Liver (tissue), 9 donors: Measurements from ENCODE around the gene UBL3. TPM values are rescaled to one million over a fixed set of nuclear protein-coding genes. Genes with fewer than 3 reads are reported as not detected.

Source experiments
- DNase-seq: peaks from one replicate; pipeline ENCODE4 v3.0.0-alpha.2; 2017; ENCODE audit warnings: low spot score
- H3K27ac ChIP-seq, 2 donors: one replicate each; pipeline ENCODE4 v1.7.0; 2013; ENCODE audit warnings: inconsistent platforms in 2 of 2, low read length in 2 of 2, control low read depth in 1 of 2, low read depth in 1 of 2, mild to moderate bottlenecking in 1 of 2
- H3K27me3 ChIP-seq, 4 donors: one replicate each; pipeline versions ENCODE4 v1.6.1 to v1.7.0; 2013; ENCODE audit warnings: low read length in 3 of 4, inconsistent platforms in 1 of 4, mild to moderate bottlenecking in 1 of 4, moderate library complexity in 1 of 4; ENCODE audit not compliant: control insufficient read depth in 4 of 4, insufficient read depth in 4 of 4
- H3K36me3 ChIP-seq, 4 donors: one replicate each; pipeline versions ENCODE4 v1.6.1 to v1.7.0; 2013; ENCODE audit warnings: low read length in 3 of 4, mild to moderate bottlenecking in 3 of 4, low read depth in 1 of 4, moderate library complexity in 1 of 4; ENCODE audit not compliant: control insufficient read depth in 4 of 4, insufficient read depth in 3 of 4
- H3K4me1 ChIP-seq, 4 donors: one replicate each; pipeline versions ENCODE4 v1.6.1 to v1.7.0; 2013; ENCODE audit warnings: low read length in 3 of 4, mild to moderate bottlenecking in 3 of 4, moderate library complexity in 1 of 4; ENCODE audit not compliant: control insufficient read depth in 4 of 4, insufficient read depth in 4 of 4
- H3K4me3 ChIP-seq, 3 donors: one replicate each; pipeline versions ENCODE4 v1.6.1 to v1.7.0; 2013; ENCODE audit warnings: low read length in 3 of 3, control low read depth in 1 of 3, low read depth in 1 of 3, mild to moderate bottlenecking in 1 of 3
- H3K9ac ChIP-seq, 2 donors: one replicate each; pipeline ENCODE4 v1.7.0; 2013; ENCODE audit warnings: low read length in 2 of 2, mild to moderate bottlenecking in 2 of 2, moderate library complexity in 2 of 2, control low read depth in 1 of 2, low read depth in 1 of 2
- H3K9me3 ChIP-seq, 4 donors: one replicate each; pipeline versions ENCODE4 v1.6.1 to v1.7.0; 2013; ENCODE audit warnings: low read length in 3 of 4; ENCODE audit not compliant: control insufficient read depth in 4 of 4
- ATF3 ChIP-seq: IDR thresholded peaks from 2 replicates; pipeline ENCODE4 v1.6.1; 2016; ENCODE audit warnings: antibody characterized with exemption
- CTCF ChIP-seq: fragments of 150-350 bp; IDR thresholded peaks from 2 replicates; pipeline ENCODE4 v1.5.1; 2017; ENCODE audit warnings: improper control_type of control experiment, low read depth, low read length; ENCODE audit not compliant: missing input control
- EGR1 ChIP-seq, 2 donors: IDR thresholded peaks; 2 replicates each; pipeline ENCODE4 v1.6.1; 2016 to 2018; ENCODE audit warnings: antibody characterized with exemption in 2 of 2, low read depth in 2 of 2
- FOXA1 ChIP-seq: IDR thresholded peaks from 2 replicates; pipeline ENCODE4 v1.6.1; 2016; ENCODE audit warnings: antibody characterized with exemption
- FOXA2 ChIP-seq: IDR thresholded peaks from 2 replicates; pipeline ENCODE4 v1.6.1; 2016; ENCODE audit warnings: antibody characterized with exemption
- GABPA ChIP-seq, 2 donors: IDR thresholded peaks in 1 of 2; conservative IDR thresholded peaks in 1 of 2; 2 replicates each; pipeline ENCODE4 v1.6.1; 2016; ENCODE audit warnings: antibody characterized with exemption in 2 of 2, mild to moderate bottlenecking in 1 of 2, moderate library complexity in 1 of 2
- HNF4A ChIP-seq, 2 donors: conservative IDR thresholded peaks; 2 replicates each; pipeline ENCODE4 v1.6.1; 2016; ENCODE audit warnings: antibody characterized with exemption in 2 of 2, mild to moderate bottlenecking in 2 of 2
- HNF4G ChIP-seq: IDR thresholded peaks from 2 replicates; pipeline ENCODE4 v1.6.1; 2016; ENCODE audit warnings: antibody characterized with exemption
- MAX ChIP-seq: IDR thresholded peaks from 2 replicates; pipeline ENCODE4 v1.6.1; 2016; ENCODE audit warnings: antibody characterized with exemption
- NR2F2 ChIP-seq: IDR thresholded peaks from 2 replicates; pipeline ENCODE4 v1.6.1; 2016; ENCODE audit warnings: antibody characterized with exemption
- RAD21 ChIP-seq, 2 donors: IDR thresholded peaks; 2 replicates each; pipeline ENCODE4 v1.6.1; 2016; ENCODE audit warnings: antibody characterized with exemption in 2 of 2, mild to moderate bottlenecking in 2 of 2
- REST ChIP-seq: IDR thresholded peaks from 2 replicates; pipeline ENCODE4 v1.6.1; 2016; ENCODE audit warnings: antibody characterized with exemption, mild to moderate bottlenecking
- RXRA ChIP-seq, 2 donors: IDR thresholded peaks; 2 replicates each; pipeline ENCODE4 v1.6.1; 2017 to 2018; ENCODE audit warnings: antibody characterized with exemption in 2 of 2, mild to moderate bottlenecking in 1 of 2
- SP1 ChIP-seq: IDR thresholded peaks from 2 replicates; pipeline ENCODE4 v1.6.1; 2018; ENCODE audit warnings: antibody characterized with exemption, mild to moderate bottlenecking
- TAF1 ChIP-seq: conservative IDR thresholded peaks from 2 replicates; pipeline ENCODE4 v1.6.1; 2016; ENCODE audit warnings: antibody characterized with exemption, mild to moderate bottlenecking
- YY1 ChIP-seq: IDR thresholded peaks from 2 replicates; pipeline ENCODE4 v1.6.1; 2016; ENCODE audit warnings: antibody characterized with exemption, mild to moderate bottlenecking
- ZBTB33 ChIP-seq: IDR thresholded peaks from 2 replicates; pipeline ENCODE4 v1.6.1; 2016; ENCODE audit warnings: antibody characterized with exemption
- WGBS: extraction: QIAGEN DNeasy Blood & Tissue Kit; methylation state at CpG from one replicate; pipeline ENCODE4 v1.1.7; 2013; 5-methylcytosine and 5-hydroxymethylcytosine counted together
- polyA plus RNA-seq, 2 donors: library from polyadenylated mRNA; stranded (reverse) in 1 of 2; unstranded in 1 of 2; fragments of 200-250 nt in 1 of 2; fragments of >200 nt in 1 of 2; fragmentation: Nextera tagmentation in 1 of 2; extraction: Ambion mirVana in 1 of 2; gene quantifications; one replicate each; pipeline versions ENCODE4 v1.2.1 to v1.2.3, GENCODE V29; 2013 to 2015
- total RNA-seq, 2 donors: library from RNA; depleted of rRNA; stranded (reverse); fragments of >200 nt; gene quantifications; one replicate each; pipeline ENCODE4 v1.2.3, GENCODE V29; 2014
- donor health status: healthy.
- donor health status: healthy.
- donor health status: healthy.
- donor health status: healthy.
- donor health status: healthy.

The UBL3 gene
- total and polyA plus RNA-seq, 4 donors = 13.9 to 21.3 (median 15.9) TPM

GRCh38 chr13:29733147-29733611, 117.2 kb downstream of the UBL3 start:
- DNase-seq = no peak
- no peak overlapping the region for H3K9ac ChIP-seq
- 67% methylated on average over 5 of the region's 5 CpGs for WGBS
- H3K36me3 ChIP-seq = no peaks in the 10 kb centered on the region
- H3K4me1 ChIP-seq = no peaks in the 10 kb centered on the region
- H3K9me3 ChIP-seq = no peaks in the 10 kb centered on the region
- peaks cover 0 to 14% (median 3%) of the 10 kb centered on the region in 4 donors for H3K27me3 ChIP-seq
- H3K27ac ChIP-seq = no peak overlapping the region
- TF ChIP-seq GABPA (IDR thresholded peaks at IDR 0.05 in 1 of 2, conservative IDR thresholded peaks at IDR 0.05 in 1 of 2) (no peak), MAX (no peak), HNF4G (no peak), EGR1 (IDR thresholded peaks at IDR 0.05; ENCODE audit: low read depth in 2 of 2) (no peak), NR2F2 (no peak), SP1 (no peak), ATF3 (no peak), HNF4A (conservative IDR thresholded peaks at IDR 0.05) (no peak), FOXA2 (no peak), REST (no peak), TAF1 (no peak), RXRA (IDR thresholded peaks at IDR 0.05) (no peak), CTCF (no peak), ZBTB33 (no peak), RAD21 (IDR thresholded peaks at IDR 0.05) (no peak), FOXA1 (no peak)
- H3K4me3 ChIP-seq = no peak overlapping the region

- peaks cover 0 to 9% (median 3%) of the 10 kb centered on the region in 4 donors for H3K27me3 ChIP-seq
- H3K4me1 ChIP-seq = no peaks in the 10 kb centered on the region
- 55% methylated on average over 3 of the region's 3 CpGs for whole genome bisulfite sequencing
- no peak overlapping the region for H3K27ac ChIP-seq
- DNase-seq = no peak
- H3K9ac ChIP-seq = no peak overlapping the region
- H3K36me3 ChIP-seq = no peaks in the 10 kb centered on the region
- H3K4me3 ChIP-seq = no peak overlapping the region
- H3K9me3 ChIP-seq = peaks cover 0 to 3% (median 0%) of the 10 kb centered on the region in 4 donors
- TF ChIP-seq SP1 (no peak), YY1 (no peak), NR2F2 (no peak), GABPA (IDR thresholded peaks at IDR 0.05 in 1 of 2, conservative IDR thresholded peaks at IDR 0.05 in 1 of 2) (no peak), TAF1 (no peak), HNF4A (conservative IDR thresholded peaks at IDR 0.05) (no peak), EGR1 (IDR thresholded peaks at IDR 0.05; ENCODE audit: low read depth in 2 of 2) (no peak)
Observed at GRCh38 chr13:29730253-29730652, 120.2 kb downstream of the UBL3 start.
